T-helper 17 cell (primary cell): Measurements from ENCODE around the gene HTR4. TPM values are rescaled to one million over a fixed set of nuclear protein-coding genes. Genes with fewer than 3 reads are reported as not detected.
A peak's percentile ranks its signal among the peaks of the same experiment; 100 is the strongest.

Experiments used
- ATAC-seq: fragments of 150-1000 bp; cut with Tn5 transposase; 2 replicates; pipeline ENCODE4 v1.10.0; 2021; ENCODE audit warnings: mild to moderate bottlenecking, moderate library complexity
- DNase-seq, 3 donors: peaks; one replicate each; pipeline versions ENCODE4 v3.0.0 to v3.0.0-alpha.2; 2020 to 2021
- H3K9me3 ChIP-seq: one replicate; pipeline ENCODE4 v1.7.0; 2013; ENCODE audit warnings: low read length, mild to moderate bottlenecking; ENCODE audit not compliant: control insufficient read depth, poor library complexity, severe bottlenecking
- H3K27ac Mint-ChIP-seq: one replicate; pipeline ENCODE4 v1.8.0; 2022; ENCODE audit warnings: mild to moderate bottlenecking, moderate library complexity, mixed read lengths
- H3K27me3 Mint-ChIP-seq: one replicate; pipeline ENCODE4 v1.8.0; 2022; ENCODE audit warnings: mixed read lengths
- H3K36me3 Mint-ChIP-seq: one replicate; pipeline ENCODE4 v1.8.0; 2022; ENCODE audit warnings: low read depth, mixed read lengths
- H3K4me1 Mint-ChIP-seq: one replicate; pipeline ENCODE4 v1.8.0; 2022; ENCODE audit warnings: mild to moderate bottlenecking, mixed read lengths
- H3K4me3 Mint-ChIP-seq: one replicate; pipeline ENCODE4 v1.8.0; 2022; ENCODE audit warnings: mild to moderate bottlenecking, moderate library complexity, mixed read lengths
- total RNA-seq, 4 donors: library from RNA in 2 of 4; stranded (reverse) in 2 of 4; gene quantifications; one replicate each; pipeline ENCODE4 v1.2.3 and lab custom pipeline; 2022 to 2026

Gene HTR4, protein sequence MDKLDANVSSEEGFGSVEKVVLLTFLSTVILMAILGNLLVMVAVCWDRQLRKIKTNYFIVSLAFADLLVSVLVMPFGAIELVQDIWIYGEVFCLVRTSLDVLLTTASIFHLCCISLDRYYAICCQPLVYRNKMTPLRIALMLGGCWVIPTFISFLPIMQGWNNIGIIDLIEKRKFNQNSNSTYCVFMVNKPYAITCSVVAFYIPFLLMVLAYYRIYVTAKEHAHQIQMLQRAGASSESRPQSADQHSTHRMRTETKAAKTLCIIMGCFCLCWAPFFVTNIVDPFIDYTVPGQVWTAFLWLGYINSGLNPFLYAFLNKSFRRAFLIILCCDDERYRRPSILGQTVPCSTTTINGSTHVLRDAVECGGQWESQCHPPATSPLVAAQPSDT
- total RNA-seq, result not detected
- 0 reads per million in 2 donors for total RNA-seq (lab: John Stamatoyannopoulos, UW)

GRCh38 chr5:148653836-148654781 lies at the start of gene HTR4:
Gene HTR4 (minus strand): TSS chr5:148654527. CDS start chr5:148637014, 17,513 bp downstream.
- no peaks in the 10 kb centered on the region for H3K9me3 ChIP-seq
- no peak within 1 kb of the TSS for H3K27ac Mint-ChIP-seq
- H3K36me3 Mint-ChIP-seq, result peaks cover 9% of the 10 kb centered on the region
- H3K4me3 Mint-ChIP-seq, result no peak within 1 kb of the TSS
- ATAC-seq (no peak), DNase-seq (no peak)
- peaks cover 5% of the 10 kb centered on the region for H3K4me1 Mint-ChIP-seq
- peaks cover 71% of the 10 kb centered on the region for H3K27me3 Mint-ChIP-seq

GRCh38 chr5:148702019-148702596 lies 47.8 kb upstream of the HTR4 start:
- Mint-ChIP-seq H3K27me3 (peaks cover 16% of the 10 kb centered on the region), H3K36me3 (no peaks in the 10 kb centered on the region), H3K27ac (no peak overlapping the region), H3K4me3 (no peak overlapping the region), H3K4me1 (no peaks in the 10 kb centered on the region)
- DNase-seq (no peak), ATAC-seq (no peak)
- no peaks in the 10 kb centered on the region for H3K9me3 ChIP-seq

GRCh38 chr5:148699028-148699427 lies 44.7 kb upstream of the HTR4 start:
- no peaks in the 10 kb centered on the region for H3K36me3 Mint-ChIP-seq

GRCh38 chr5:148697809-148698196 lies 43.5 kb upstream of the HTR4 start:
- Mint-ChIP-seq H3K4me3 (no peak overlapping the region), H3K27ac (no peak overlapping the region)

More at GRCh38 chr5:148699028-148699427, 44.7 kb upstream of the HTR4 start:
- Mint-ChIP-seq H3K27ac (no peak overlapping the region), H3K4me1 (no peaks in the 10 kb centered on the region), H3K27me3 (peaks cover 21% of the 10 kb centered on the region), H3K4me3 (no peak overlapping the region)
- ATAC-seq (no peak), DNase-seq (no peak)
- no peaks in the 10 kb centered on the region for H3K9me3 ChIP-seq

DNA sequence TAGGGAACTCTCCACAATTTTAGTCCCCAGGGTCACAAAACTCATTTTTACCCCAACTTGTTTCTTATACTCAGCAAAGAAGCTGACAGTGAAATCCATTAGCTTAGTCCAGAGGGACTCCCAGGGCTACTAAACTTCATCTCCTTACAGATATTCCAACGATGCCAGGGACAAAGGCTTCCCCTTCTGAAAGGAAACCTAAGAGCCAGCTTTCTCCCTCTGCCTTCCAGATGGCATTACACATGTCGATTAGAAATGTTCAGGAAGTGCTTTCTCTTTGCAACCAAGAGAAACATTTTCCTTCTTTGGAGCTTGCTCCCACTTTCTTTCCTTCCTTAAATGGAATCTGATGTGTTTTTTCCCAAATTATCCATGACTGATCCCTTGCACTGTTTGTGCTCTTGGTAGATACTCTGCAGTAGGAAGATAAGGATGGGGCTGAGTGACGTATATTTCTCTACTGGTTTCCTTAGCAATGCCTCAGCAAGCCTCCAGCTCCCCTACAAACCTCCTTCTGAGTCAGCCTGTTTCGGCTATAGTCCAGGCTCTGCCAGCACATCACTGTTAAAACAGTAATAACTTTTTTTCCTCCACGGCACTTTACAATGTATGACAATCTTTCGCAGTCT lies 43.0 kb upstream of the HTR4 start:
- DNase-seq (no peak), ATAC-seq (no peak)
- no peak overlapping the region for H3K4me3 Mint-ChIP-seq
- no peaks in the 10 kb centered on the region for H3K4me1 Mint-ChIP-seq
- no peaks in the 10 kb centered on the region for H3K9me3 ChIP-seq
- H3K36me3 Mint-ChIP-seq, result no peaks in the 10 kb centered on the region
- peaks cover 21% of the 10 kb centered on the region for H3K27me3 Mint-ChIP-seq
- H3K27ac Mint-ChIP-seq, result no peak overlapping the region

More at GRCh38 chr5:148697809-148698196, 43.5 kb upstream of the HTR4 start:
- H3K9me3 ChIP-seq, result no peaks in the 10 kb centered on the region
- Mint-ChIP-seq H3K36me3 (no peaks in the 10 kb centered on the region), H3K4me1 (no peaks in the 10 kb centered on the region), H3K27me3 (peaks cover 21% of the 10 kb centered on the region)
- ATAC-seq (no peak), DNase-seq (no peak)

DNA sequence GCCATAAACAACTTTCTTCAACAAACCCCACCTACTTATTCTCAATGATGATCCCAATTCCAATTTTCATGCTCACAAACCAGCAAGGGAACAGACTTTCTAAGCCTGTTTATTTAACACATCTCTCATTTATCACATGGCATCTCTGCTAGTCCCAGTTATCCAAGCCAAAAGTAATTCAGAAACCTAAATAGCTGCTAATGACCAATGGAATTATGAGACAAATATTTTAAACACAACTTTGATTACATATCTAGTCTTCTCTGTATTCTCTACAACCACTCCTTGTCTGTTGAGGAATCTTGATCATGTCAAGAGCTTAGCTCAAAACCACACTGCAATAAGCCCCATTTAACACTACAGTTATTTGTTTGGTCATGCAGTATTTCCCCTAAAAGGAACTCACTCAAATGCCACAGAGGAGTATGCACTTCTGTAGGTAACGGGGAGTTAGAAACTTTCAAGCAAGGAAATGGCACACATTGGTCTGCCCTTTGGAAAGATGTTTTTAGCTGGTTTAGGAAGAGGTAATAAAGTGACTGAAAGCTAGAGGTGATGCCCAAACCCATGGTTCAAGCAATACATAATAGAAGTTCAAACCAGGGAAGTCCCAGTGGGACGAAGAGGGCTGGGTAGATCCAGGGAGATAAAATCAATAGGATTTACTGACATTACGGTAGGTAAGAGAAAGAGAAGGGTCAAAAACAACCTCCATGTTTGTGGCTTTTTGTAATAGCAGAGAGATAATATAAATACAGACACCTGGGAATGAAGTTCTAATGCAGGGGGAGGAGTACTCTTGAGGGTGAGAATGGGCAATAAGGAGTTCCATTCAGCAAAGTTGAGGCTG lies 42.1 kb upstream of the HTR4 start:
- Mint-ChIP-seq H3K36me3 (no peaks in the 10 kb centered on the region), H3K27ac (no peak overlapping the region)

GRCh38 chr5:148690945-148691344 lies 36.6 kb upstream of the HTR4 start:
- Mint-ChIP-seq H3K4me3 (no peak overlapping the region), H3K27me3 (peaks cover 2% of the 10 kb centered on the region), H3K36me3 (no peaks in the 10 kb centered on the region), H3K27ac (no peak overlapping the region), H3K4me1 (no peaks in the 10 kb centered on the region)
- no peaks in the 10 kb centered on the region for H3K9me3 ChIP-seq
- DNase-seq (no peak), ATAC-seq (no peak)

More for the DNA sequence above, 42.1 kb upstream of the HTR4 start:
- no peaks in the 10 kb centered on the region for H3K9me3 ChIP-seq
- Mint-ChIP-seq H3K4me3 (no peak overlapping the region), H3K4me1 (no peaks in the 10 kb centered on the region), H3K27me3 (peaks cover 21% of the 10 kb centered on the region)
- ATAC-seq (no peak), DNase-seq (no peak)

- DNase-seq, result no peak
- H3K27me3 Mint-ChIP-seq, result no peaks in the 10 kb centered on the region
- H3K27ac Mint-ChIP-seq, result no peak overlapping the region
- no peaks in the 10 kb centered on the region for H3K36me3 Mint-ChIP-seq
- H3K9me3 ChIP-seq, result no peaks in the 10 kb centered on the region
- ATAC-seq, result no peak
- H3K4me1 Mint-ChIP-seq, result no peaks in the 10 kb centered on the region
- H3K4me3 Mint-ChIP-seq, result no peak overlapping the region
Measured at GRCh38 chr5:148688787-148689186, 34.5 kb upstream of the HTR4 start.

GRCh38 chr5:148687871-148688270 lies 33.5 kb upstream of the HTR4 start:
- Mint-ChIP-seq H3K4me3 (no peak overlapping the region), H3K27ac (no peak overlapping the region)

DNA sequence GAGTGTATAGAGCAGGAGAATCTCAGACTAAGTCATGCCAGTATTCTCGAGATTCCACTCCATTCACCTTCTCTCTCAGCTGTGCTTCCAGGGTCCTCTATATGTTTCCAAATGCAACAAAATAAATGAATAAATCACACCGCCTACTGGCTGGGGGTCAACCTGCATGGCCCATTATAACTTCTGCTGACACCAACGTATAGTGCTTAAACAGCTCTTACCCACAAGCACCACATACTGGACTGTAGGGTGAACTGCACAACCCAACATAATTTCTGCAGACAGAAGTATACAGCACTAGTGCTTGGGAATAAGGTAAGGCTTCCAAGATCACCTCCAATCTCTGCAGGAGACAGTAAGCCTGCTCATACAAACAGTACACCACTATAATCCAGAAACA lies 33.1 kb upstream of the HTR4 start:
- Mint-ChIP-seq H3K4me1 (no peaks in the 10 kb centered on the region), H3K27ac (no peak overlapping the region), H3K36me3 (no peaks in the 10 kb centered on the region), H3K27me3 (peaks cover 6% of the 10 kb centered on the region), H3K4me3 (no peak overlapping the region)
- H3K9me3 ChIP-seq, result no peaks in the 10 kb centered on the region
- ATAC-seq (peak; percentile 36), DNase-seq (no peak)

More at GRCh38 chr5:148687871-148688270, 33.5 kb upstream of the HTR4 start:
- Mint-ChIP-seq H3K4me1 (no peaks in the 10 kb centered on the region), H3K27me3 (peaks cover 2% of the 10 kb centered on the region), H3K36me3 (no peaks in the 10 kb centered on the region)
- H3K9me3 ChIP-seq, result no peaks in the 10 kb centered on the region
- DNase-seq, result no peak
- ATAC-seq, result no peak

DNA sequence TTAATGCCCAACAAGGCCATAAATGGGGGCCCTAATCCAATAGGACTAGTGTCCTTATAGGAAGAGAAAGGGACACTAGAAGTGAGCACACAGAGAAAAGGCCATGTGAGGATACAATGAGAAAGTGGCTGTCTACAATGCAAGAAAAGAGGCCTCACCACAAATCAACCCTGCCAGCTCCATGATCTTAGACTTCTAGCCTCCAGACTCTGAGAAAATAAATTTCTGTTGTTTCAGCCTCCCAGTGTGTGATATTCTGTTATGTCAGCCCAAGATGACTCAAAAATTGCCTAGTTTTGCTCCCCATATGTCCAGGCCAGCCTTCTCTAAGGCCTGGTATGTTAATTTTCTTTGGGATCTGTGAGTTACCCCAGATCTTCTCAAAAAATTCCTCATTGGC lies 32.3 kb upstream of the HTR4 start:
- no peak for DNase-seq
- Mint-ChIP-seq H3K4me3 (no peak overlapping the region), H3K36me3 (no peaks in the 10 kb centered on the region), H3K27ac (no peak overlapping the region), H3K27me3 (peaks cover 6% of the 10 kb centered on the region), H3K4me1 (no peaks in the 10 kb centered on the region)
- no peaks in the 10 kb centered on the region for H3K9me3 ChIP-seq
- ATAC-seq, result no peak

- peaks cover 8% of the 10 kb centered on the region for H3K27me3 Mint-ChIP-seq
- no peak overlapping the region for H3K27ac Mint-ChIP-seq
- H3K36me3 Mint-ChIP-seq, result no peaks in the 10 kb centered on the region
- H3K4me3 Mint-ChIP-seq, result no peak overlapping the region
- ATAC-seq (no peak), DNase-seq (no peak)
- no peaks in the 10 kb centered on the region for H3K9me3 ChIP-seq
- no peaks in the 10 kb centered on the region for H3K4me1 Mint-ChIP-seq
Measured at GRCh38 chr5:148685520-148686134, 31.3 kb upstream of the HTR4 start.
